ENCODE measurements around the gene PDGFRB.

DNA sequence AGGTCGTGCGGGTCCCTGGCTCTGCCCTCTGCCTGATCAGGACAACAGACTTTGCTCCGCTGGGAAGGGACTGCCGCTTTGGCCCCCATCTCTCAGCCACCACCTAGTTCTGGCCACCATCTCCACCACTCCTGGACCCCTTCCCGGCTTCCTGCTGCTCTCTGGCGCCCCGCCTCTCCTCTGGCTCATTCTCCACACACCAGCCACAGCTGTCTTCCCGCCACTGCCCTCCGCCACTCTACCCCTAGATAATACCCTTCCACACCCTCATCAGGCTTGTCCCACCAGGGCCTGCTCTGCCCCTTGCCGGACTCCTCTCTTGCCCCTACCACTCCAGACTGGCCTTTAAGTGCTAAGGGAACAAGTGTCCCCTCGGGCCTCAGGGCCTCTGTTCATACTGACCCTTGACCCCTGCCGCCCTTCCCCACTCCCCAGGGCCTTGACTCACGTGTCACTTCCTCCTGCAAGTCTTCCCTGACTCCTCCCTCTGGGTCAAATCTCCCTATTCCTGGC is 8.0 kb upstream of the PDGFRB start:
- TF ChIP-seq EZH2 (IDR thresholded peaks at IDR 0.05; ENCODE audit: low read length, missing control alignments) = no peak
- TF ChIP-seq, protein P1, sequence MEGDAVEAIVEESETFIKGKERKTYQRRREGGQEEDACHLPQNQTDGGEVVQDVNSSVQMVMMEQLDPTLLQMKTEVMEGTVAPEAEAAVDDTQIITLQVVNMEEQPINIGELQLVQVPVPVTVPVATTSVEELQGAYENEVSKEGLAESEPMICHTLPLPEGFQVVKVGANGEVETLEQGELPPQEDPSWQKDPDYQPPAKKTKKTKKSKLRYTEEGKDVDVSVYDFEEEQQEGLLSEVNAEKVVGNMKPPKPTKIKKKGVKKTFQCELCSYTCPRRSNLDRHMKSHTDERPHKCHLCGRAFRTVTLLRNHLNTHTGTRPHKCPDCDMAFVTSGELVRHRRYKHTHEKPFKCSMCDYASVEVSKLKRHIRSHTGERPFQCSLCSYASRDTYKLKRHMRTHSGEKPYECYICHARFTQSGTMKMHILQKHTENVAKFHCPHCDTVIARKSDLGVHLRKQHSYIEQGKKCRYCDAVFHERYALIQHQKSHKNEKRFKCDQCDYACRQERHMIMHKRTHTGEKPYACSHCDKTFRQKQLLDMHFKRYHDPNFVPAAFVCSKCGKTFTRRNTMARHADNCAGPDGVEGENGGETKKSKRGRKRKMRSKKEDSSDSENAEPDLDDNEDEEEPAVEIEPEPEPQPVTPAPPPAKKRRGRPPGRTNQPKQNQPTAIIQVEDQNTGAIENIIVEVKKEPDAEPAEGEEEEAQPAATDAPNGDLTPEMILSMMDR (conservative IDR thresholded peaks at IDR 0.05 in 1 of 2, IDR thresholded peaks at IDR 0.05 in 1 of 2; ENCODE audit: low read depth in 1 of 2, low read length in 2 of 2) = peak; percentile 16 to 34

Measured in fibroblast of lung (primary cell).